ENCODE results near the gene COG3. TPM values are rescaled to one million over a fixed set of nuclear protein-coding genes. Genes with fewer than 3 reads are reported as not detected.

COG3 gene
- total and polyA plus RNA-seq, 10 of the 15 experiments (the other 5 are each of a cell fraction or from before 2014, with no cell fraction given) = 6.1 to 35.1 (median 22.6) TPM

DNA sequence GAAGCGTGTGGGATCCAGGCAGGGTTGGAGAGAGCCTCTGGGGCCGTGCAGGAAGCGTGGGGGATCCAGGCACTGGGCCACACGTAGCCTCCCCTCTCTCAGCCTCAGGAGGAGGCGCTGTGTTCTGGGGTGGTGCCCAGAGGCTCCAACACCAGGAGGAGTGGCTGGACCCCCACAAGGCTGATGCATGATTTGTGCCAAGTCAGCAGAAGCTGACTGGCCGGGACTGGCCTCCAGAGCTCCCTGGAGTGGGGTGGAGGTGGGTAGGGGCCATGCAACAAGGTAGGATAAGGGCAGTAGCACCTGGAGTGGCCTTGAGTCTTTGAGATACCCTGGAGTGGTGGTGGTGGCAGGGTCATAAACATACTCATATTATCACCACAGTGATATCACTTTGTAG, 75.5 kb downstream of the COG3 start:
- RAD21 ChIA-PET (ENCODE audit: unreplicated experiment) = no interaction called here
- 36% methylated on average over 6 of the region's 6 CpGs for WGBS (ENCODE audit: insufficient coverage, insufficient replicate concordance, low lambda C conversion rate, missing lambda C conversion rate)
- SMC1A ChIA-PET (ENCODE audit: uncharacterized antibody, unreplicated experiment) = no interaction called here
- no peak overlapping the region for H3K4me2 ChIP-seq (ENCODE audit: control insufficient read depth, insufficient read depth)
- peaks cover 0 to 9% of the 10 kb centered on the region in 2 experiments; a peak in 2 of 4 replicates for H3K36me3 ChIP-seq (ENCODE audit: control insufficient read depth in 2 of 2, insufficient read depth in 2 of 2, low read length in 1 of 2)
- no peaks in the 10 kb centered on the region for H3K27me3 ChIP-seq (replicated peaks in 1 of 2; ENCODE audit: control insufficient read depth in 2 of 2, insufficient read depth in 2 of 2, low read length in 1 of 2)
- CTCF ChIA-PET = no interaction called here
- POLR2A ChIA-PET = no interaction called here
- no peak overlapping the region for H3K4me3 ChIP-seq
- in situ Hi-C loops (cut with MboI) (loop anchor here (10.0 kb wide), 1 partner anchor 185 kb away; no protein-coding TSS in a partner anchor), intact Hi-C loops (cut with micrococcal nuclease; ENCODE audit: unreplicated experiment) (no loop called here)
- no peak for ATAC-seq
- no peak for FAIRE-seq
- DNase-seq (ENCODE audit: low read depth, low spot score) = no peak
- H4K20me1 ChIP-seq (ENCODE audit: control insufficient read depth, insufficient read depth) = no peaks in the 10 kb centered on the region
- H3K9ac ChIP-seq (ENCODE audit: control insufficient read depth, insufficient read depth, low read length) = no peak overlapping the region
- no peaks in the 10 kb centered on the region for H3K4me1 ChIP-seq (ENCODE audit: control insufficient read depth, insufficient read depth, low read length)
- H3K27ac ChIP-seq (ENCODE audit: control insufficient read depth, insufficient read depth) = no peak overlapping the region
- no TSS peak for BruUV-seq (replicated peaks)
- TF ChIP-seq MEF2A (IDR thresholded peaks at IDR 0.05; ENCODE audit: insufficient read depth, low read depth, low read length) (no peak), EP300 (IDR thresholded peaks at IDR 0.05; ENCODE audit: borderline replicate concordance in 1 of 2, control insufficient read depth in 1 of 2, low read depth in 2 of 2, low read length in 2 of 2) (no peak), POLR2A (IDR thresholded peaks at IDR 0.05; ENCODE audit: low read depth, low read length) (no peak), SMAD1 (IDR thresholded peaks at IDR 0.05; ENCODE audit: low read depth, partially characterized antibody) (no peak), ZNF24 (IDR thresholded peaks at IDR 0.05) (no peak), HDAC2 (IDR thresholded peaks at IDR 0.05) (no peak), CBX3 (IDR thresholded peaks at IDR 0.05; ENCODE audit: borderline replicate concordance, low read depth) (no peak)
- TF ChIP-seq, protein P1, sequence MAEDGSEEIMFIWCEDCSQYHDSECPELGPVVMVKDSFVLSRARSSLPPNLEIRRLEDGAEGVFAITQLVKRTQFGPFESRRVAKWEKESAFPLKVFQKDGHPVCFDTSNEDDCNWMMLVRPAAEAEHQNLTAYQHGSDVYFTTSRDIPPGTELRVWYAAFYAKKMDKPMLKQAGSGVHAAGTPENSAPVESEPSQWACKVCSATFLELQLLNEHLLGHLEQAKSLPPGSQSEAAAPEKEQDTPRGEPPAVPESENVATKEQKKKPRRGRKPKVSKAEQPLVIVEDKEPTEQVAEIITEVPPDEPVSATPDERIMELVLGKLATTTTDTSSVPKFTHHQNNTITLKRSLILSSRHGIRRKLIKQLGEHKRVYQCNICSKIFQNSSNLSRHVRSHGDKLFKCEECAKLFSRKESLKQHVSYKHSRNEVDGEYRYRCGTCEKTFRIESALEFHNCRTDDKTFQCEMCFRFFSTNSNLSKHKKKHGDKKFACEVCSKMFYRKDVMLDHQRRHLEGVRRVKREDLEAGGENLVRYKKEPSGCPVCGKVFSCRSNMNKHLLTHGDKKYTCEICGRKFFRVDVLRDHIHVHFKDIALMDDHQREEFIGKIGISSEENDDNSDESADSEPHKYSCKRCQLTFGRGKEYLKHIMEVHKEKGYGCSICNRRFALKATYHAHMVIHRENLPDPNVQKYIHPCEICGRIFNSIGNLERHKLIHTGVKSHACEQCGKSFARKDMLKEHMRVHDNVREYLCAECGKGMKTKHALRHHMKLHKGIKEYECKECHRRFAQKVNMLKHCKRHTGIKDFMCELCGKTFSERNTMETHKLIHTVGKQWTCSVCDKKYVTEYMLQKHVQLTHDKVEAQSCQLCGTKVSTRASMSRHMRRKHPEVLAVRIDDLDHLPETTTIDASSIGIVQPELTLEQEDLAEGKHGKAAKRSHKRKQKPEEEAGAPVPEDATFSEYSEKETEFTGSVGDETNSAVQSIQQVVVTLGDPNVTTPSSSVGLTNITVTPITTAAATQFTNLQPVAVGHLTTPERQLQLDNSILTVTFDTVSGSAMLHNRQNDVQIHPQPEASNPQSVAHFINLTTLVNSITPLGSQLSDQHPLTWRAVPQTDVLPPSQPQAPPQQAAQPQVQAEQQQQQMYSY (CRISPR knock-in tag; IDR thresholded peaks at IDR 0.05) = no peak
- TF ChIP-seq, protein P2, sequence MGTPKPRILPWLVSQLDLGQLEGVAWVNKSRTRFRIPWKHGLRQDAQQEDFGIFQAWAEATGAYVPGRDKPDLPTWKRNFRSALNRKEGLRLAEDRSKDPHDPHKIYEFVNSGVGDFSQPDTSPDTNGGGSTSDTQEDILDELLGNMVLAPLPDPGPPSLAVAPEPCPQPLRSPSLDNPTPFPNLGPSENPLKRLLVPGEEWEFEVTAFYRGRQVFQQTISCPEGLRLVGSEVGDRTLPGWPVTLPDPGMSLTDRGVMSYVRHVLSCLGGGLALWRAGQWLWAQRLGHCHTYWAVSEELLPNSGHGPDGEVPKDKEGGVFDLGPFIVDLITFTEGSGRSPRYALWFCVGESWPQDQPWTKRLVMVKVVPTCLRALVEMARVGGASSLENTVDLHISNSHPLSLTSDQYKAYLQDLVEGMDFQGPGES (IDR thresholded peaks at IDR 0.05) = no peak
- H3K9me3 ChIP-seq (replicated peaks; ENCODE audit: control insufficient read depth, insufficient read depth, low read length) = no peaks in the 10 kb centered on the region
- no peaks in the 10 kb centered on the region for H3K79me2 ChIP-seq (ENCODE audit: control insufficient read depth, insufficient read depth, low read length)
- no peak overlapping the region for H2AFZ ChIP-seq (ENCODE audit: control insufficient read depth, low read depth, low read length)
